SU-DHL-6 (cell line): Measurements from ENCODE around the gene CACNA1C.

Experiments
- EZH2phosphoT487 ChIP-seq: fragments of 200-600 bp; sonication (generic), shearing (Covaris generic); conservative IDR thresholded peaks from 2 replicates; pipeline ENCODE4 v1.6.1; 2018; ENCODE audit warnings: mild to moderate bottlenecking, antibody characterized with exemption, low read length, moderate library complexity, mixed read lengths
- TF ChIP-seq, protein P1 (sequence below): fragments of 200-600 bp; sonication (generic); IDR thresholded peaks from one replicate; pipeline ENCODE4 v1.5.1; 2017; ENCODE audit warnings: antibody characterized with exemption, mild to moderate bottlenecking, low read length, moderate library complexity; ENCODE audit not compliant: insufficient read depth, poor library complexity, severe bottlenecking

DNA sequence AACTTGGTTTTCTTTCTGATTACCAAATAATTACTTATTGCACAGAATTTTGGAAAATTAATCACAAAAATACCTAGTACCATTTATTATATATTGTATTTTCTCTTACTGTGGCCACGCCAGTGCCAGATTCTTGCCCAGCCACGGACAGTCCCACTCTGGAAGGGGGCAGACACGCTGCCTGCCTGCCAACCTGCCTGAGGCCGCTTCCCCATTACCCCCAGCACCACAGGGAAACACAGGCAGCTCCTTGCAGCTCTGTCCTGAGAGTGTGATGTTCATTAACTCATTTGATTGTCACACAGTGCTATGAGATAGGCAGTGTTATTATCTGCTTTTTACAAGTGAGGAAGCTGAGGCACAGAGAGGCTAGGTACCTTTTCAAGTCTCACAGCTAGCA, 46.8 kb downstream of the CACNA1C start:
- TF ChIP-seq, protein P1, sequence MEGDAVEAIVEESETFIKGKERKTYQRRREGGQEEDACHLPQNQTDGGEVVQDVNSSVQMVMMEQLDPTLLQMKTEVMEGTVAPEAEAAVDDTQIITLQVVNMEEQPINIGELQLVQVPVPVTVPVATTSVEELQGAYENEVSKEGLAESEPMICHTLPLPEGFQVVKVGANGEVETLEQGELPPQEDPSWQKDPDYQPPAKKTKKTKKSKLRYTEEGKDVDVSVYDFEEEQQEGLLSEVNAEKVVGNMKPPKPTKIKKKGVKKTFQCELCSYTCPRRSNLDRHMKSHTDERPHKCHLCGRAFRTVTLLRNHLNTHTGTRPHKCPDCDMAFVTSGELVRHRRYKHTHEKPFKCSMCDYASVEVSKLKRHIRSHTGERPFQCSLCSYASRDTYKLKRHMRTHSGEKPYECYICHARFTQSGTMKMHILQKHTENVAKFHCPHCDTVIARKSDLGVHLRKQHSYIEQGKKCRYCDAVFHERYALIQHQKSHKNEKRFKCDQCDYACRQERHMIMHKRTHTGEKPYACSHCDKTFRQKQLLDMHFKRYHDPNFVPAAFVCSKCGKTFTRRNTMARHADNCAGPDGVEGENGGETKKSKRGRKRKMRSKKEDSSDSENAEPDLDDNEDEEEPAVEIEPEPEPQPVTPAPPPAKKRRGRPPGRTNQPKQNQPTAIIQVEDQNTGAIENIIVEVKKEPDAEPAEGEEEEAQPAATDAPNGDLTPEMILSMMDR = no peak
- no peak for TF ChIP-seq EZH2phosphoT487
